ENCODE results near the gene GPATCH3.
"Not testable (repeated sequence)": the region's sequence is repeated elsewhere in the genome, so short reads cannot be mapped to it uniquely, and the experiment has no call there.

The GPATCH3 gene

GRCh38 chr1:26863685-26864077, 36.6 kb downstream of the GPATCH3 start:
- no peak for DNase-seq

GRCh38 chr1:26862781-26863684, 37.2 kb downstream of the GPATCH3 start, which contains the start of gene SFN:
Gene SFN, plus strand, starts transcription at chr1:26863149. Its CDS starts 64 bp downstream, at chr1:26863213.
- peak; percentile 75 for DNase-seq

- no peak for DNase-seq
Measured at GRCh38 chr1:26861889-26862378, 38.3 kb downstream of the GPATCH3 start.

- DNase-seq = no peak
Measured at GRCh38 chr1:26861286-26861701, 39.0 kb downstream of the GPATCH3 start.

- no peak for DNase-seq
Measured at GRCh38 chr1:26858891-26859640, 41.2 kb downstream of the GPATCH3 start.

GRCh38 chr1:26858160-26858559, 42.1 kb downstream of the GPATCH3 start:
- no peak for DNase-seq

- DNase-seq = no peak
Measured at GRCh38 chr1:26857473-26858060, 42.7 kb downstream of the GPATCH3 start.

GRCh38 chr1:26856604-26857469, 43.4 kb downstream of the GPATCH3 start:
- DNase-seq = no peak

- DNase-seq = no peak
Measured at GRCh38 chr1:26856181-26856580, 44.1 kb downstream of the GPATCH3 start.

GRCh38 chr1:26855636-26856035, 44.6 kb downstream of the GPATCH3 start:
- DNase-seq = no peak

- no peak for DNase-seq
Measured at GRCh38 chr1:26854906-26855305, 45.4 kb downstream of the GPATCH3 start.

GRCh38 chr1:26853600-26853999, 46.7 kb downstream of the GPATCH3 start:
- no peak for DNase-seq

GRCh38 chr1:26853156-26853555, 47.1 kb downstream of the GPATCH3 start:
- peak; percentile 76 for DNase-seq

GRCh38 chr1:26852701-26853100, 47.6 kb downstream of the GPATCH3 start:
- DNase-seq = no peak

GRCh38 chr1:26851106-26851684, 49.1 kb downstream of the GPATCH3 start:
- DNase-seq = no peak

- no peak for DNase-seq
Measured at GRCh38 chr1:26848941-26849774, 51.1 kb downstream of the GPATCH3 start.

- DNase-seq = no peak
Measured at GRCh38 chr1:26848499-26848898, 51.8 kb downstream of the GPATCH3 start.

GRCh38 chr1:26847826-26848225, 52.4 kb downstream of the GPATCH3 start:
- not testable (repeated sequence) for DNase-seq

GRCh38 chr1:26844424-26845196, 55.7 kb downstream of the GPATCH3 start:
- DNase-seq = no peak
